Measurements from ENCODE around the gene OR2D2.

The OR2D2 gene

DNA sequence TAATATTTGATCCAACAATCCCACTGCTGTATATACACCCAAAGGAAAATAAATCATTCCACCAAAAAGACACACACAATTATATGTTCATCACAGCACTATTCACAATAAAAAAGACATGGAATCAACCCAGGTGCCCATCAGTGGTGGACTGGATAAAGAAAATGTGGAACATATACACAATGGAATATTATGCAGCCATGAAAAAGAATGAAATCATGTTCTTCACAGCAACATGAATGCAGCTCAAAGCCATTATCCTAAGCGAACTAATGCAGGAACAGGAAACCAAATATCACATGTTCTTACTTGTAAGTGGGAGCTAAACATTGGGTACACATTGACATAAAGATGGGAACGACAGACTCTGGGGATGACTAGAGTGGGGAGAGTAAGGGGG, 27.4 kb upstream of the OR2D2 start:
- TF ChIP-seq FOXP2 (optimal IDR thresholded peaks at IDR 0.05; ENCODE audit: borderline replicate concordance, extremely low read depth, extremely low read length, insufficient read depth) (no peak), SIN3A (IDR thresholded peaks at IDR 0.05; ENCODE audit: borderline replicate concordance, insufficient read depth, low read length) (no peak), POLR2AphosphoS5 (IDR thresholded peaks at IDR 0.05; ENCODE audit: low read depth, low read length) (no peak), TAF1 (IDR thresholded peaks at IDR 0.05; ENCODE audit: borderline replicate concordance, insufficient read depth, low read length) (no peak)
- TF ChIP-seq, protein P1, sequence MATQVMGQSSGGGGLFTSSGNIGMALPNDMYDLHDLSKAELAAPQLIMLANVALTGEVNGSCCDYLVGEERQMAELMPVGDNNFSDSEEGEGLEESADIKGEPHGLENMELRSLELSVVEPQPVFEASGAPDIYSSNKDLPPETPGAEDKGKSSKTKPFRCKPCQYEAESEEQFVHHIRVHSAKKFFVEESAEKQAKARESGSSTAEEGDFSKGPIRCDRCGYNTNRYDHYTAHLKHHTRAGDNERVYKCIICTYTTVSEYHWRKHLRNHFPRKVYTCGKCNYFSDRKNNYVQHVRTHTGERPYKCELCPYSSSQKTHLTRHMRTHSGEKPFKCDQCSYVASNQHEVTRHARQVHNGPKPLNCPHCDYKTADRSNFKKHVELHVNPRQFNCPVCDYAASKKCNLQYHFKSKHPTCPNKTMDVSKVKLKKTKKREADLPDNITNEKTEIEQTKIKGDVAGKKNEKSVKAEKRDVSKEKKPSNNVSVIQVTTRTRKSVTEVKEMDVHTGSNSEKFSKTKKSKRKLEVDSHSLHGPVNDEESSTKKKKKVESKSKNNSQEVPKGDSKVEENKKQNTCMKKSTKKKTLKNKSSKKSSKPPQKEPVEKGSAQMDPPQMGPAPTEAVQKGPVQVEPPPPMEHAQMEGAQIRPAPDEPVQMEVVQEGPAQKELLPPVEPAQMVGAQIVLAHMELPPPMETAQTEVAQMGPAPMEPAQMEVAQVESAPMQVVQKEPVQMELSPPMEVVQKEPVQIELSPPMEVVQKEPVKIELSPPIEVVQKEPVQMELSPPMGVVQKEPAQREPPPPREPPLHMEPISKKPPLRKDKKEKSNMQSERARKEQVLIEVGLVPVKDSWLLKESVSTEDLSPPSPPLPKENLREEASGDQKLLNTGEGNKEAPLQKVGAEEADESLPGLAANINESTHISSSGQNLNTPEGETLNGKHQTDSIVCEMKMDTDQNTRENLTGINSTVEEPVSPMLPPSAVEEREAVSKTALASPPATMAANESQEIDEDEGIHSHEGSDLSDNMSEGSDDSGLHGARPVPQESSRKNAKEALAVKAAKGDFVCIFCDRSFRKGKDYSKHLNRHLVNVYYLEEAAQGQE (IDR thresholded peaks at IDR 0.05; ENCODE audit: insufficient read depth in 1 of 2, low read depth in 2 of 2, low read length in 2 of 2) = no peak

- TF ChIP-seq FOXP2 (optimal IDR thresholded peaks at IDR 0.05; ENCODE audit: borderline replicate concordance, extremely low read depth, extremely low read length, insufficient read depth) (no peak), SIN3A (IDR thresholded peaks at IDR 0.05; ENCODE audit: borderline replicate concordance, insufficient read depth, low read length) (no peak), TAF1 (IDR thresholded peaks at IDR 0.05; ENCODE audit: borderline replicate concordance, insufficient read depth, low read length) (no peak), POLR2AphosphoS5 (IDR thresholded peaks at IDR 0.05; ENCODE audit: low read depth, low read length) (no peak)
- TF ChIP-seq, protein P1 (IDR thresholded peaks at IDR 0.05; ENCODE audit: insufficient read depth in 1 of 2, low read depth in 2 of 2, low read length in 2 of 2) = no peak
These were observed 19.6 kb upstream of the OR2D2 start for GRCh38 chr11:6911948-6912347.

DNA sequence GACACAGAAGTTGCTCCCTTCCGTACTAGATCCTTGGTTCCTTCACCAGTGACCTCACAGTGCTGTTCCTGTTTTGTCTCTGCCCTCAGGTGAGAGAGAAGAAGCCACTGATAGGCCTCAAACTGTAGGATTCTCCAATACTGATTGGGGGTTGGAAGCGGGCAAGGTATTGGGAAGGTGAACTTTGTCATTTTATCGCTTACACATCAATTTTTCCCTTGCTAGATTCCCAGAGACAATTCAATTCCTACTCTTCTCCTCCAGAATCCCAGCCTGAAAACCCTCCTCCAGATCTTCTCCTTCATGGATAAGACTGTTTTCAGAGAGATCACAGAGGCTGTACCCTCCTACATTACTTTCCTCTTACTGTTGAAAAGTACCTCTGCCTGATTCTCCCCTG, 19.1 kb upstream of the OR2D2 start:
- TF ChIP-seq FOXP2 (optimal IDR thresholded peaks at IDR 0.05; ENCODE audit: borderline replicate concordance, extremely low read depth, extremely low read length, insufficient read depth) (no peak), POLR2AphosphoS5 (IDR thresholded peaks at IDR 0.05; ENCODE audit: low read depth, low read length) (no peak), SIN3A (IDR thresholded peaks at IDR 0.05; ENCODE audit: borderline replicate concordance, insufficient read depth, low read length) (no peak), TAF1 (IDR thresholded peaks at IDR 0.05; ENCODE audit: borderline replicate concordance, insufficient read depth, low read length) (no peak)
- TF ChIP-seq, protein P1 (IDR thresholded peaks at IDR 0.05; ENCODE audit: insufficient read depth in 1 of 2, low read depth in 2 of 2, low read length in 2 of 2) = no peak

DNA sequence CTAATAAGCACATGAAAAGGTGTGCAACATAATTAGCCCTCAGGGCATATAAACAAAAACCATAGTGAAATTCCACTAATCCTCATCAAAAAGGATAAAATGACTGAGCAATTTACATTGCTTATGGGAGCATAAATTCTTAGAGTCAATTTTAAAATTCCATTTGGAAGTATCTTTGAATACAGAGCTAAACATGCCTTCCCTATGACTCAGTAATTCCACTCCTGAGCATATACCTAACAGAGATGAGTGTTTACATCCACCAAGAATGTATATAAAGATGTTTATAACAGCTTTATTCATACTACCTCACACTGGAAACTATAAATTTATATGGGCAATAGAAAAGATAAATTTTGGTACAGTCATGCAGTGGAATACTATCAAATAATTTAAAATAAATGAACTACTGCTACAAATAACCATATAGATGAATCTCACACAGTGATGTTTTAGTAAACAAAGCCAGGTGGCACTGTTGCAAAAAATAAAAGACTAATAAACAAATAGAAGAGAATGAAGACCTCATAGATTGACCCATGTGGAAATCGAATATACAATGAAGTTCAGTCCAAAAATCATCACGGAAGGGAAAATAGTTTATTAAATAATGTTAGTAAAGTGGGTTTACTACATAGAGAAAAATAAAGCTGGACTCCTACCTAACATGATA, 8.2 kb upstream of the OR2D2 start:
- TF ChIP-seq SIN3A (IDR thresholded peaks at IDR 0.05; ENCODE audit: borderline replicate concordance, insufficient read depth, low read length) = no peak
- TF ChIP-seq, protein P1 (IDR thresholded peaks at IDR 0.05; ENCODE audit: insufficient read depth in 1 of 2, low read depth in 2 of 2, low read length in 2 of 2) = no peak
- TF ChIP-seq POLR2AphosphoS5 (IDR thresholded peaks at IDR 0.05; ENCODE audit: low read depth, low read length) = no peak

DNA sequence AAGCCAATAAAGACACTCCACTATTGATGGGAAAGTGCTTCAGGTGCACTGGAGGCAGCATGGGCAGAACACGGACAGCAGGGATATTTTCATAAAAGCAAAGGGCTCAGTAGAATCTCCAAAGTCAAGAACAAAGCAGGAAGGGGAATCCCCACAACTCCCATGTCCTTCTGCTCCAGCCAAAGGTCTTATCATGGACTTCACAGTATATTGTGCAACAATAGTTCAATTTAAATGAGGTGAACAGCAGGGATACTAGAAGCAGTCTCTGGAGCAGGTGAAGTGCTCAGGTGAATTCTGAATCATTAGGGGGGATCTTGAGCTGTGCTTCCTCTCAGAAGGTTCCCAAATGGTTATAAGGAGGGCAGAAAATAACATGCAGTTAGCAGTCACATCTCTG, 6.6 kb upstream of the OR2D2 start:
- TF ChIP-seq FOXP2 (optimal IDR thresholded peaks at IDR 0.05; ENCODE audit: borderline replicate concordance, extremely low read depth, extremely low read length, insufficient read depth) = no peak

Data from PFSK-1 (cell line).